Measurements from ENCODE around the gene FBF1.
"Not testable (repeated sequence)": the region's sequence is repeated elsewhere in the genome, so short reads cannot be mapped to it uniquely, and the experiment has no call there.

The FBF1 gene

GRCh38 chr17:75865404-75866188 lies 75.2 kb downstream of the FBF1 start:
- not testable (repeated sequence) for H3K9me3 Mint-ChIP-seq, H3K36me3 Mint-ChIP-seq, H3K4me3 Mint-ChIP-seq, H3K27me3 Mint-ChIP-seq, H3K27ac Mint-ChIP-seq
- peaks cover 25% of the 10 kb centered on the region for H3K4me1 Mint-ChIP-seq

DNA sequence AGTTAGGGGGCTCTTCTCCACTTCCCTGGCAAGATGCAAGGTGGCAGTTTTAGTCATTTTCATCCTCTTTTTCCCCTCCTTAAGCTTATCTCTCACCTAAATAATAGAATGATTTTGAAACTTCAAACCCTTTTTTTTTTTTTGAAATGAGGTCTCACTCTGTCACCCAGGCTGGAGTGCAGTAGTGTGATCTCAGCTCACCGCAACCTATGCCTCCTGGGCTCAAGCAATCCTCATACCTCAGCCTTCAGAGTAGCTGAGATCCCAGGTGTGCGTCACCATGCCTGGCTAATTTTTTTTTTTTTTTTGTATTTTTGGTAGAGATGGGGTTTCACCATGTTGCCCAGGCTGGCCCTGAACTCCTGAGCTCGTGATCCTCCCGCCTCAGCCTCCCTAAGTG lies 76.0 kb downstream of the FBF1 start:
- not testable (repeated sequence) for H3K27me3 Mint-ChIP-seq, H3K36me3 Mint-ChIP-seq, H3K4me3 Mint-ChIP-seq, H3K9me3 Mint-ChIP-seq
- Mint-ChIP-seq H3K4me1 (peaks cover 25% of the 10 kb centered on the region), H3K27ac (peak overlapping the region; percentile 68)

DNA sequence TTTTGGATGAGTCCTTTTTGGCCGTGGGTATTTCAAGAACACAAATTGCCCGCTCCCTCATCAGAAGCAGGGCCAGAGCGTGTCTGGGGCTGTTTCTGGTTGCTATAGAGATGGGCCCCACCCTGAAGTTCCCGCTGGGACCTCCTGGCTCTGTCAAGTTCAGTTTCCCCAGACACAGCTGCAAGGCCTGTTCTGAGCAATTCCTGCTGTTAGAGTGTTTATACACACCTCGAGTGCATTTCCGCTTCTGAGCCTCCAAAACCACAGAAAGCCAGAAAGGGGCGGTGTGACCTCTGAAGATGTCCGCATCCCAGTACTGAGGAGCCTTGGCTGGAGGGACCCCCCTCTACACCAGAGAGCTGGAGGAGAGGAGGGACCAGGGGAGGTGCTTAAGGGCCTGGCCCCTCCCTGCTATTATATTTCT lies 76.4 kb downstream of the FBF1 start:
- H3K36me3 Mint-ChIP-seq = no peaks in the 10 kb centered on the region
- H3K4me3 Mint-ChIP-seq = no peak overlapping the region
- H3K4me1 Mint-ChIP-seq = peaks cover 25% of the 10 kb centered on the region
- no peaks in the 10 kb centered on the region for H3K9me3 Mint-ChIP-seq
- peak overlapping the region; percentile 68 for H3K27ac Mint-ChIP-seq
- H3K27me3 Mint-ChIP-seq = no peaks in the 10 kb centered on the region

DNA sequence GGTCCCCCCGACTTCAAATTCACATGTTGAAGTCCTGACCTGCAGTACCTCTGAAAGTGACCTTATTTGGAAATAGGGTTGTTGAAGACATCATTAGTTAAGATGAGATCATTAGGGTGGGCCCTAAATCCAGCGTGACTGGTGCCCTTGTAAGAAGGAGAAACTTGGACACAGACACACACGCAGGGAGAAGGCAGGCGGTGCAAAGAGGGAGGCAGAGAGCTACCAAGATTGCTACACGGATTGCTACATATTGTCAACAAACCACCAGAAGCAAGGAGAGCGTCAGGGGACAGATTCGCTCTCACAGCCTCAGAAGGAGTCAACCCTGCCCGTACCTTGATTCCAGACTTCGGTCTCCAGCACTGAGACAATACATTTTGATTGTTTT lies 78.9 kb downstream of the FBF1 start:
- peak overlapping the region; percentile 10 for H3K27ac Mint-ChIP-seq

More for the DNA sequence above, 78.9 kb downstream of the FBF1 start:
- Mint-ChIP-seq H3K9me3 (no peaks in the 10 kb centered on the region), H3K36me3 (no peaks in the 10 kb centered on the region), H3K4me1 (peaks cover 31% of the 10 kb centered on the region), H3K27me3 (no peaks in the 10 kb centered on the region), H3K4me3 (no peak overlapping the region)
